Activated gamma-delta T cell treated with anti-CD3 and anti-CD28 coated beads, Interleukin-2, amount 50 U/mL, for 16 hours (primary cell): ENCODE measurements around the gene TRIM32.

ENCODE experiments used
- DNase-seq: peaks from one replicate; pipeline ENCODE4 v3.0.0-alpha.2; 2020; ENCODE audit warnings: low read depth

TRIM32 gene

DNA sequence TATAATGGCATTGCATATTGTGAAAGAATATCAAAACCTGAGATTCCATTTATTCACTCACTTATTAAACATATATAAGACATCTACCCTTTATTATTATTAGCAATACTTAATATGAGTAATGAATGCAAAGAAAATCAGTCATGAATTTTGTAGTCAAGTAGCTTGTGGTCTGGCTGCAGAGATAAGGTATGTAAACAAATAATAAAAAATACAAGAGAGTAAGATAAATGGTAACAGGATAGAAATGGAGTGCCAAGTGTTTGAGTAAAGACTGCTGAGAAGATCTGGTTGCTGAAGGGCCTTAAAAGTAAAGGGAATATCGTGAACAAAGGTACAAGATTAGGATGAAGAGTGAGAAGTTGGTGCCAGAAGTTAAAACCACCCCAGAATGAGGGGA is 18.4 kb downstream of the TRIM32 start:
- no peak for DNase-seq

DNA sequence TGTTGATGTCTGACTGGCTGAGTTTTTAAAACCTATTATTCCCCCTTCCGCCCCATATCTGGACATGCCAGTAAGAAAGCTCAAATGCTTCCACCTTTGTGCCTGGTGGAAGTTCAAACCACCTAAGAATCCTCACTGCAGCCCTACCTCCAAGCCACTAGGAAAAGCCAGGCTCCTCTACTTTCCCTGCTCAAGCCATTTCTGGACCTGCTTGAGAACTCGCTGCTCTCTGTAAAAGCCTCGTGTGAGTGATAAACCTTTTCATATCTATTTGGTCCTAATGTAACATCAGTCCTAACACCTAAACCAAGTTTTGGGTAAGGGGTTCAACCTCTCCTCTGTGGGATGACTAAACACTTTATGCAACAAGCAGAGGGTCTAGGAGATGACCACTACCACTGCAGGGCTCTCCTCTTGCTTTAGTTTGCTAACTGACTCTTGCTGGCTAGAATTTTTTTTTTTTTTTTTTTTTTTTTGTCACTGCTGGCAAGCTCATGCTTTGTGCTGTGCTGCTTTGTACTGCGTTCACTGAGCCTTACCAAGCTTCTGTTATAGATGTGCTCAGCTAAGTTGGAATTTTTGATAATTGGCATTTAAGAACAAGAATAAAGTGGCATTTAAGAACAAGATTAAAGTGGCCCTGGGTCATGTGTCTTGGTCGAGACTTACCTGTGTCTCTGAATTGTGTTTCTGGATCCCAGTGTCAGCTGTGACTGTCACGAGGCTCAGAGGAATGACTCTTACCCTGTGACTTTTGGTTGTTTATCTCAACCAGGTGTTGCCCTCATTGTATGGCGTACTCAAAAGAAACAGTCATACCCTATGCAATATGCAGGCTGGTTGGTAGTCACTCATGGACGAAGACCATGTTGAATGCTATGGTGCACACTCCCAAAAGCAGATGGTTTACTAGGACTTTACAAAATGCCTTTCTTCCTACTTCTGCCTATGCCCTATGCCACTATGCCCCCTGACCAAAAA is 19.5 kb downstream of the TRIM32 start:
- DNase-seq = no peak

DNA sequence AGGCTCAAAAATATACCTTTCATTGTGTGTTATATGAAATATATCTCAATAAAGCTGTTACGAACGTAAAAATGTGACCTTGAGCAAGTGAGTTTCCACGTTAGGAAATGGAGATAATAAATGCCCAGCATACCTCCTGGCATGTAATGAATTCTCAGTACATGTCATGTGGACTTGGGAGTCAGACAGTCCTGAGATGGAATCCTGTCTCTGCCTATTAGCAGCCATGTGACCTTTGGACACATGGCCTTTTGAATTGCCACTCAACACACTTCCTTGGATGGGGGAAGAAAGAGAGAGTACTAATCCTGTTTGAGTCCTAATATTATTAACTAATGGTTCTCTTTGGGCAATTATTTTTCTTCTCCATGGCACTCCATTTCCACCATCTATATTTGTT is 25.7 kb downstream of the TRIM32 start:
- no peak for DNase-seq

DNA sequence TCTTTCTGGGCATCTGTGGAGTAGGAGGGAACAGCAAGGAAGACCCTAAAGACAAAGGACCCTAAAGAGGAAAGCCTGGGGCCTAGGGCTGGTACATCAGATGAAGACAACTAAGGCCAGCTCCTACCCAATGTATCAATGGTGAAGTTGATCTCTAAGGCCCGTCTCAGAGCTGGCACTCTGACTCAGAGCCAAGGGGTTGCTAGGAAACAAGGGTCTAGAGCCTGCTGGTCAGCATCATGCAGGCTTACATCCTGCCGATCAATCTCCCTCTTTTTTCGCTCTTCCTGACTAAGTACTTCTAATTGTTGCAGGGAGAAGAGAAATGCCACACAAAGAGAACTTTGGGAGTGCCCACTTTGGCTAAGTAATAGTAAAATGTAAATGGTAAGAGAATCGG is 26.2 kb downstream of the TRIM32 start:
- no peak for DNase-seq

DNA sequence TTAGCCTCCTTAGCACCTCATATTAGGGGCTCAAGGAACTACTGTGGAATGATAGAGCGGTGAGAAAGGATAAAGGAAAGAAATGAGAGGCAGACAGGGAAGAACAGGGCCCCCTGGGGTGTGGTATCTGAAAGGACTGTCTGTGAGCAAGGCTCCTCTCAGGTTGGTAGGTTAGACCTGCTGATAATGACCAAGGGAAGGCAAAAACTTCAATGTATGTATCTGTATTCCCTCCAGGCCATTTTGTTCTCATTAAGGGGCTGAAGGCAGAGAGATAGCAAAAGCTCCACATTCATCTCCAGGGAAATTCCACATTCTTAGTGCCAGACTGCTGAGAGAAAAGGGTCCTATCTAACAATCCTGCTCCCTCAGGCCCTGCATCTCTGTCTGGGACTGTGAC is 28.6 kb downstream of the TRIM32 start:
- DNase-seq = no peak

DNA sequence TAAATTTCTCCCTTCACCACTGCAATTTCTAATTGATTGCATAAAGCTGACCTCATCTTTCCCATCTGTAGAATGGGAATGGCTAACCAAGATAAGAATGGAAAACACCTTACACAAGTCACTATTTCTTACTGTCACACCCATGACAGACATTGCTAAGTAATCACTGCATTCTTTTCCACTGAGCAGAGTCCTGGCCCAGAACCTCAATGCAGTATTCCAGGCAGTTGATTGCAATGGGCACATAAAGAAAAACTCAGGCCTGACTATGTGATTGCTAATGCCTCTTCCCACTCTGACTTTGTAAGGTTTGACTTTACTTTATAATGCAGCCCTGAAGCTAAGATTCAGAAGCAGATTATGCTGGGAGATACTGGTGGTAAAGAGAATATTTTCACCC is 29.3 kb downstream of the TRIM32 start:
- no peak for DNase-seq

DNA sequence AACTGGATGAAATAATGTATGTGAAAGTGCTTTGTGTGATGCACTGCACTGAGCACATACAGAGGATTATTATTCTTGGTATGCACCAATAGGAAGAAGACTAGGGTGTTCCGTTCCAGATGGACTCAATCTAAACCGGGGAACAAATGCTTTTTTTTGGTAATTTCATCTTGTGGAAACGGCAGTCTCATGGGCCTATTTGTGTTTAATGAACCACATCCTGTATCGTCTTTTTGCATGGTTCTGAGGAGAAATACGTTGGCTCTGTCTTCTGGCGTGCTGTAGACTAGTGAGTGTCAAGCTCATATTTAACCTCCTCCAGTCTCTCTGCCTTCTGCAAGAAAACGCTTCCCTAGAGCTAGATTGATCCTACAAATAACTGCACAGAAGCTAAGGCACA is 30.0 kb downstream of the TRIM32 start:
- no peak for DNase-seq

DNA sequence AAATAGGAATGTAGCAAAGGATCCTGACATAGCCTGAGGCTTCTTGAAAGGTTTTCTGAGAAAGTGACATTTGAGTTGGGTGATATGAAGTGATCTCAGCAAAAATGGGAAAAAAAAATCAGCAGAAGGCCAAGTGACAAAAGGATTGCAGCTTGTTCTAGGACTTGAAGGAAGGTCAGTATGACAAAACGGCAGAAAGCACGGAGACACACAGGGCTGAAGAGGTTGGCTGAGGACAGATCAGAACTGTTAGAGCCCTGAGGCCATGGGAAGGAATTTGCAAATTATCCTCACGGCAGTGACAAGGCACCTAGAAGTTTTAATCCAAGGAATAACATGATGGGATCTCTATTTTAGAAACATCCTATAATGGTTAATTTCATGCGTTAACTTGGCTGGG is 31.0 kb downstream of the TRIM32 start:
- no peak for DNase-seq

DNA sequence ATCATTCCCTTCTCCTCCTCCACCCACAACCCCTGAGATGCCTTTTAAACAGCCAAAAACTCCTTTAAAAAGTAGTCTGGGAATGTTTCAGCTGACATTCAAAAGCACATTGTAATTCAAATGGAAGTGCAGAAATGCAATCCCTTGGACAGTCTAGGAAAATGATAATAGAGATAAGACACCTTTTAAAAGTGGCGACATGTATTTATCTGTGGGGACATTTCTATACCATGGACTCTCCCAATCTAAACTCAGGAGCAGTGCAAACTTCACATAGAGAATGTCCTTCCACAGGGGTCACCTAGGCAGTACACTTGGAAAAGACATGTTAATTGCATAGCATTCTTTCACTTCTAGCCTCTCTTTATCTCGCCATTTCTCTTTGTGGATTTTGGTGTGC is 33.0 kb downstream of the TRIM32 start:
- DNase-seq = no peak

DNA sequence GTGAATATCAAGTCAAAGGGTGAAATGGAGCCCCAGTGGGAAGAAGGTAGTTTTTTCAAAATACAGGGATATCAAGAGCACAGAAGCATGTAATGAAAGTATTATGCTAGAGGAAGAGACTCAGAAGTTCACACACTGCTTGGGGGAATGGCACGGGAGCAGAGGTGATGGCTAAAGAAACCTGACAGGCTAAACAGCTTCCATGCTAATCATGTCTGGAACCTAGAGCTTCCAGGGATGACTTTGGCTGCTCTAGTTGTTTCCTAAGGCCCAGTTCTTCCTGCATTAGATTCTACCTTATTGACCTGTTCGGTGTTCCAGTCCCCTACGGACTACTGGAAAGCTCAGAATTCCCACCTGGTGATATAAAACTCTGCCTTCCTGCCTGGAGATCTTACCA is 34.3 kb downstream of the TRIM32 start:
- no peak for DNase-seq

DNA sequence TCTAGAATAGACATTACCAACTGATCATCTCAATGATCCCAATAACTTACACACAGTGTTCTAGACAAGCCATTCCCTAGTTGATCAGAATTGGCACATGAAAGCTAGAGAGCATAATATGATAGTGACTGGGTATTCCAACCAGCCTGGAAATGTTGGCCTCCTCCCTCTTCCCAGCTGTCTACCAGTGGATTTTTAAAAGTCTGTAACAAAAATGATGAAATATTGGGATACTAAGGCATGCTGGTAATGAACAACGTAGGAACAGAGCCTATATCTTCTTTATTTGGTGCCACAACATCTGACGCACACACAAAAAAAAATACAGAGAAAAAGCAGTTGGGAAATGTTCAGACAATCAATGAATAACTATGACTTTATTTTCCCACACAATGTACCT is 34.8 kb downstream of the TRIM32 start:
- DNase-seq = no peak

DNA sequence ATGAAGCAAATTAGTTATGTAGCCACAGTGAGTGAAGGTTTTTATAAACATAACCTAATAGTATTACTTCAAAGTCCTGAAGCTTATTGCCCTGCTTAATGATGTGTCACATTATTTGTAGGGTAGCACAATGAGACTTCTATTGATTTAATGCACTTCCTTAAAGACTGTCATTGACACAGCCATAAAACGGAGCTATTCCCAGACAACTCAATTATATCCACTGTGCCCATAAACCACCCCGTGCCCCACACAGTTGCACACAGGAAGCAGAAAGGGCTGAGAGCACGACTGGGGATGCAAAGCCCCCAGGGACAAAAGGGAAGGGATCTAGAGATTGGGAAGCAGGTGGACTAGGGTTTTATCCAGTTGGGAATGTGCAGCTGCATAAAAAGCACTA is 37.0 kb downstream of the TRIM32 start:
- DNase-seq = no peak

DNA sequence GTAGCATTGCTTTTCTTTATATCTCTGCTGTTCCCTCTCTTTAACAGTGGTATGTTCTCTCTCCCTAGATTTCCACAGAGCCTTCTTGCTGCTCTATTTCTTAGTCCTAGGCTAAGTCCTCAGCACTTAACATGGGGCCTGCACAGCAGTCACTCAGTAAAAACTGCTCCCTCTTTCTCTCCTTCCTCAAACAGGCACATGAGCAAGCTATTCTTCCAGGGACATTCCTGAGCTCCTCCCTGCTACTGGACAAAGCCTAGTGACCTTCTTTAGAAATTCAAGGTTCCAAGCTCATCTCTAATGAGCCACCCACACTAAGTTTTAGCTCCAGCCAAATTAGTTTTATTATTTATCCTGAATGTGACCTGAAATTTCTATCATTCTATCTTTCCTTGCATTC is 39.5 kb downstream of the TRIM32 start:
- no peak for DNase-seq

DNA sequence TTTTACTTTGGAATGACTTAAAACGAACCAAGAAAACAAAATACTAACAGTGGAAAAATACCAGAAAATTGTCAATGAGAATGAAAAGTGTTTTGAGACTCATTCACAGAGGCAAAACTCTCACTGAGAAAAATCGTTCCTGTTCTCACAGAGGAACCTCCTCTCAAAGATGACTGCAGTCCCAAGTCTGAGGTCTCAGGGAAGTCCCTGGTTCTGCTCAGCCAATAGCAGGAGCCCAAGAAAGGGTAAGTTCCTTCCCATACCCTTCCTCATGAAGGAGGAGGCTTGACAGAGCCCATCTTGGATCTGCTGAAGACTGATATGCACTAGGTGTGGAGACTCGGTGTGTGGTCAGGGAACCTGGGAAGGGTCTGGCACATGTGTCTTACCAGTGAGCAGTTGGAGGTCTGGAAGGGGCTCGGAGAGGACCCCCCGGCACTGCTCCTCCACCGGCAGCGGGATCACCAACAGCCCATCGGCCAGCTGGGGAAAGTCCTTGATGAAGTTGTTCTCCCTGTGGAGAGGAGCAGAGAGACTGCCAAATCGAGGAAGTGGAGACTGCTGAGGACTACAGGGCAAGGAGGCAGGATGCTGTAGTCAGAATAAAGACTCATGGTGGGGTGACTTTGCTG is 46.0 kb downstream of the TRIM32 start:
- no peak for DNase-seq

DNA sequence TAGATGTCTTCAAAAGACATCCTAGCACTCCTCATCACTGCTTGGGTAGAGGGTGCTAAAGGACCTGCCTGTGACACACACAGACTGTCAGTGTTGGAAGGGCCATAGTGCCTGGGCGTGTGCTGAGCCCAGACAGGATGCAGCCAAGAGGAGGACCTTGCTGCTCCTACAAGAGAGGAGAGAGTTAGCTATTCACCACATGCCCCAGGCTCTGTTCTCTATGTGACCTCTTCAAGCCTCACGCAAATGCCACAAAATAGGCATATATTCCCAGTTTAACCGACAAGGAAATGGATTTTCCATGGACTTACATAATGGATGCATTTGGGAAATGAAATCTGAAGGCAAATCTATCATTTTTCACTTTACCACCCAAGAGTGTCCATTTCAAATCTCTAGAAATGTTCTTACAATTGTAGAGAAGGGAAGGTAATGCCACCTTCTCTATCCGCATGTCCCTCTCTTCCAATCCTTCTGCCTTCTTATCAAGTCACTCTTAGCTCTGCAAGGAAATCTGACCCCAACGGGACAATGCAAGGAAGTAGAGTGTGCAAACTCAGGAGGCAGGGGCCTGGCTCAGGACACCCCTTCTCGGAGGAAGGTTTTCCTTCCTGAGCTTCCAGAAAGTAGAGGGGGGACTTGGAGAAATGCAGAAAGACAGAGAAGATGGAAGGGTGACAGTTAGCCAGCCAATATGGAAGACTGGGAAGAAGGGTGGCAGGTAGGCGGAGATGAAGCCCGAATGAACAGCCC is 49.5 kb downstream of the TRIM32 start:
- no peak for DNase-seq

DNA sequence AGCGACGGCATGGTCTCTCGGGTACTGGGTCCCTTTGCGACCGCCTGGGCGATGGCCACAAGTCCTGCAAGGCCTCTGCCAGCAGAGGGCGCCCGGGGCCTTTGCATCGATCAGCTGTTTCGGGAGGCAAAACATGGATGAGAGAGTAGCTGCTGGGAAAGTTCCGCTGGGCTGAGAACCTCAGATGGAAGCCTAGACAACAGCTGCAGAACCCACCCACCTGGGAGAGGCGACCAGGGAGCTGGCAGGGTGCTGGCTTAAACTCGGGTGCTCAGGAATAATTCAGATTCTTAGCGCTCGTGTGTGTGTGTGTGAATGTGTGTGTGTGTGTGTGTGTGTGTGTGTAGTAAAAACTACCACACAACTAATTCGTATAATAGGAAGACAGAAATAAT is 50.0 kb downstream of the TRIM32 start:
- DNase-seq = no peak

DNA sequence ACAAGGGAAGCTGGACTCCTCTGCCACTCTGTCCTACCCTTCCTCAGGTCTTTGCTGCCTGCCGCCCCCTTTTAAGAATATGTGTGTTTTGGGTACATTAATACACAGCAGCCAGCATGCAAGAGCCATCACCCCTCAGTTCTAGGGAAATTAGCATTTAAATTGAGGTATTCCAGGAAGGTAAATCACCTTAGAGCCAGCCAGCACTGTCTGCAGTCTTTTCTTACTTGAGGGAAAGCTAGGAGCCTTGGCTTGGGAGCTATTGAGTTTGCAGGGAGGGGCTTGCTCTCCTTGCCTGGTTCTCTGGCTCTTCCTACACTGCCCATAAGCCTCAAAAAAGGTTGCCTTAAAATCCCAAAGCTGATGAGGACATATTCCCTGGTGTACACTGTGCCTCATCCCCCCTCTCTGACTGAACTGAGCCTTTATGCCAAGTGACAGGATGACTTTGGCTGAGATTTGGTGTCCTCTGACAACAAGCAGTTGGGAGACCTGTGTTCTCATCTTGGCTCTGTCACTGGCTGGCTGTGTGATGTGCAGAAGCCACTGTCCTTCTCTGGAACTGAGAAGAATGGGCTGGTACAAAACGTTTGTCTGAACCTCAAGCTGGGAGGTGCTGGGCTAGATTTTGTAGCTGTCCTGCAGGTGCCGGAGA is 54.1 kb downstream of the TRIM32 start:
- no peak for DNase-seq

DNA sequence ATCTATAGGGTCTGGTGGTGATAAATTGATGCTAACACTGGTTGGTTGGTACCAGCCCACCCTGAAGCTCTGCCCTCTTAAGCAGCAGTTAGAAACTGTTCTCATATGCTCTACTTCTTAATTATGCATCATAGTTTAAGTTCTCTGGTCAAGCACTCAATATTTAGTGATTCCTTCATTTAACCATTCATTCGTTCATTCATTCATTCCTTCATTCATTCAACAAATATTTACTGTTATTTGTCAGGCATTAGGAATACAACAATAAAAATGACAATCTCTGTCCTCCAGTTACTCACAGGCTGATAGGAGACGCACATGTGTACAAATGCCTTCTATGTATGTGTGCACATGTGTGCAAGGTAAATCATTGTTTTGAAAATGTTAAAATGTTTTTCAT is 54.6 kb downstream of the TRIM32 start:
- no peak for DNase-seq

DNA sequence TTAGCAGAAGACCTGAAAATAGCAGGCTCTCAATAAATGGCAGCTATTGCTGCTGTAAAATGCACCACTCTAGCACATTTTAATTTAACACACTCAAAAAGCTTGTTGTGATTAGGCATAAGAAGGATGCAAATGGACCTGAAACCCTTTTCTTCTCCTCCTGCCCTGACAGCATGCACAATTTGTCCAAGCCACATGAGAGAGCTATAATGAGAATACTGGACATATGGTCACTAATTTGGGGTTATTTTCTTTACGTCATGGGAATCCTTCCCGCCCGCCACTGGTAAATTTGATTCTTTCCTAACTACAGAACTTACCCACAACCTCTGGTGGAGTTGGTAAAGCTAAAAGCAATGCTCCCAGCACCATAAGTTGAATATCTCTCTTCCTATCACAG is 62.1 kb downstream of the TRIM32 start:
- no peak for DNase-seq

DNA sequence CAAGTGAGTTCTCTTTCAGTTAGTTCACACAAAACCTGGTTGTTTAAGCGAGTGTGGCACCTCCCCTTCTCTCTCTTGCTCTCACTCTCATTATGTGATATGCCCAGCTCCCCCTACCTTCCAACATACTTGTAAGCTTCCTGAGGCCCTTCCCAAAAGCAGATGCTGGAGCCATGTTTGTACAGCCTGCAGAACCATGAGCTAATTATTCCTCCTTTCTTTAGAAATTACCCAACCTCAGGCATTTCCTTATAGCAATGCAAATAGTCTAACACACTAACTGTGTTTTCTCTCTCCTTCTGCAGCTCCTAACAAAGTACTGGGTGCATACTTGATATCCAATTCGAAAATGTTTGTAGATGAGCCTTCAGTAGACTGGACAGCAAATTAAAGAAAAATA is 62.7 kb downstream of the TRIM32 start:
- DNase-seq = no peak

DNA sequence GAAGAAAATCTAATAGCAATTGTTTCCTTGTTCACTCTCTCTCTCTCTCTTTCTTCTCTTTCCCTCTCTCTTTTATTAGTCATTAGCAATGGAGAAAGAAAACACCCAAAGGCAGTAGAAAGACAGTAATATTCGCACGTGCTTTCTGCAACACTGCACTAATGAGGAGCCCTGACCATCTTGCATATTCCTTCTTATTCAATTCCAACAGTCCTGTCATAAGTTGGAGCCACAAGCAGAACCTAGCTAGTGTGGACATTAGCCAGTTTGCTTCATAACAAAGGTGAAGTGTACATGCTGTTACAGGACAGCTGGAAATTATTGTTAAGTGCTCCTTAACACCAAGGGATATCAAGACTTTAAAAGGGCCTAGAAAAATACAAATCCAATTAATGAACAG is 63.4 kb downstream of the TRIM32 start:
- DNase-seq = no peak
